Glutamatergic neuron (in vitro differentiated cells): ENCODE results near the gene SNX27. TPM values are rescaled to one million over a fixed set of nuclear protein-coding genes. Genes with fewer than 3 reads are reported as not detected.
"Not testable (repeated sequence)": the region's sequence is repeated elsewhere in the genome, so short reads cannot be mapped to it uniquely, and the experiment has no call there.

Experiments
- DNase-seq: peaks from one replicate; pipeline ENCODE4 v3.0.0; 2022
- H3K27ac Mint-ChIP-seq: one replicate; pipeline ENCODE4 v1.8.0; 2020; ENCODE audit warnings: mild to moderate bottlenecking, mixed read lengths, inconsistent platforms; ENCODE audit not compliant: unreplicated experiment
- H3K27me3 Mint-ChIP-seq: one replicate; pipeline ENCODE4 v1.8.0; 2020; ENCODE audit warnings: mild to moderate bottlenecking, moderate library complexity, mixed read lengths, inconsistent platforms; ENCODE audit not compliant: unreplicated experiment
- H3K36me3 Mint-ChIP-seq: one replicate; pipeline ENCODE4 v1.8.0; 2020; ENCODE audit warnings: mild to moderate bottlenecking, mixed read lengths, inconsistent platforms; ENCODE audit not compliant: unreplicated experiment
- H3K4me1 Mint-ChIP-seq: one replicate; pipeline ENCODE4 v1.8.0; 2020; ENCODE audit warnings: mild to moderate bottlenecking, low read depth, mixed read lengths, inconsistent platforms; ENCODE audit not compliant: unreplicated experiment
- H3K4me3 Mint-ChIP-seq: one replicate; pipeline ENCODE4 v1.8.0; 2020; ENCODE audit warnings: mild to moderate bottlenecking, mixed read lengths, inconsistent platforms; ENCODE audit not compliant: unreplicated experiment
- H3K9me3 Mint-ChIP-seq: one replicate; pipeline ENCODE4 v1.8.0; 2020; ENCODE audit warnings: mild to moderate bottlenecking, moderate library complexity, mixed read lengths, inconsistent platforms; ENCODE audit not compliant: unreplicated experiment
- CTCF ChIP-seq: fragments of 200-600 bp; sonication (generic); IDR thresholded peaks from one replicate; pipeline ENCODE4 v1.5.0; 2021; ENCODE audit not compliant: partially characterized antibody, unreplicated experiment
- total RNA-seq: library from RNA; stranded (reverse); fragmentation: NEBNext Ultra II Directional; extraction: Animal tissue kit (Norgen Biotek cat#: 25700); gene quantifications from one replicate; pipeline ENCODE4 v1.2.1, GENCODE V29; 2021; ENCODE audit not compliant: unreplicated experiment

SNX27 gene
- total RNA-seq, 1 donor from 2014 or later, result 39.3 TPM

- H3K27ac Mint-ChIP-seq, result no peak overlapping the region
- H3K4me1 Mint-ChIP-seq, result no peaks in the 10 kb centered on the region
- TF ChIP-seq CTCF, result no peak
Measured at GRCh38 chr1:151681923-151682322, 70.1 kb downstream of the SNX27 start.

GRCh38 chr1:151682901-151683300 lies 71.1 kb downstream of the SNX27 start:
- H3K9me3 Mint-ChIP-seq, H3K36me3 Mint-ChIP-seq, H3K4me3 Mint-ChIP-seq, H3K4me1 Mint-ChIP-seq, H3K27ac Mint-ChIP-seq, DNase-seq, H3K27me3 Mint-ChIP-seq: not testable (repeated sequence)

More at GRCh38 chr1:151681923-151682322, 70.1 kb downstream of the SNX27 start:
- Mint-ChIP-seq H3K27me3 (no peaks in the 10 kb centered on the region), H3K4me3 (no peak overlapping the region), H3K36me3 (no peaks in the 10 kb centered on the region), H3K9me3 (no peaks in the 10 kb centered on the region)
- no peak for DNase-seq

- Mint-ChIP-seq H3K4me3 (no peak overlapping the region), H3K4me1 (no peaks in the 10 kb centered on the region), H3K27ac (no peak overlapping the region), H3K36me3 (no peaks in the 10 kb centered on the region), H3K9me3 (no peaks in the 10 kb centered on the region), H3K27me3 (no peaks in the 10 kb centered on the region)
- DNase-seq, result no peak
- TF ChIP-seq CTCF, result no peak
Measured at GRCh38 chr1:151684128-151684527, 72.3 kb downstream of the SNX27 start.

GRCh38 chr1:151686561-151686960 lies 74.7 kb downstream of the SNX27 start:
- H3K9me3 Mint-ChIP-seq, result peaks cover 2% of the 10 kb centered on the region
- H3K27me3 Mint-ChIP-seq, result peaks cover 2% of the 10 kb centered on the region
- no peak overlapping the region for H3K27ac Mint-ChIP-seq
- H3K4me3 Mint-ChIP-seq, result no peak overlapping the region
- TF ChIP-seq CTCF, result no peak
- no peak for DNase-seq
- H3K4me1 Mint-ChIP-seq, result no peaks in the 10 kb centered on the region
- no peaks in the 10 kb centered on the region for H3K36me3 Mint-ChIP-seq

- DNase-seq, result no peak
- Mint-ChIP-seq H3K4me1 (no peaks in the 10 kb centered on the region), H3K9me3 (peaks cover 2% of the 10 kb centered on the region), H3K36me3 (no peaks in the 10 kb centered on the region), H3K27ac (no peak overlapping the region), H3K27me3 (peaks cover 2% of the 10 kb centered on the region), H3K4me3 (no peak overlapping the region)
- no peak for TF ChIP-seq CTCF
Measured at GRCh38 chr1:151689494-151689893, 77.6 kb downstream of the SNX27 start.

GRCh38 chr1:151692226-151692625 lies 80.4 kb downstream of the SNX27 start:
- no peak overlapping the region for H3K27ac Mint-ChIP-seq
- no peaks in the 10 kb centered on the region for H3K36me3 Mint-ChIP-seq
- peaks cover 2% of the 10 kb centered on the region for H3K9me3 Mint-ChIP-seq
- H3K4me3 Mint-ChIP-seq, result no peak overlapping the region
- no peak for DNase-seq
- no peaks in the 10 kb centered on the region for H3K4me1 Mint-ChIP-seq
- TF ChIP-seq CTCF, result no peak
- H3K27me3 Mint-ChIP-seq, result peaks cover 5% of the 10 kb centered on the region
